ENCODE data around the gene EIF4G3. TPM values are rescaled to one million over a fixed set of nuclear protein-coding genes. Genes with fewer than 3 reads are reported as not detected.

The EIF4G3 gene
- total and polyA plus RNA-seq, 9 of the 15 experiments (the other 6 are each of a cell fraction or from before 2014, with no cell fraction given), result 6.7 to 40.5 (median 32.1) TPM

GRCh38 chr1:21176586-21177555 is at the start of gene EIF4G3 (continued):
- no peak for TF ChIP-seq AFF1 (IDR thresholded peaks at IDR 0.05; ENCODE audit: low read depth in 1 of 2, partially characterized antibody in 2 of 2)
- TF ChIP-seq JUND (IDR thresholded peaks at IDR 0.05; ENCODE audit: borderline replicate concordance, low read depth, low read length), result peak; percentile 8; the same call in 1 of the 2 replicates
- no peak; the same call in 2 of the 3 replicates for TF ChIP-seq JUND (tag; IDR thresholded peaks at IDR 0.05; ENCODE audit: borderline replicate concordance, low read depth, low read length)
- no peak for TF ChIP-seq SNRNP70 (optimal IDR thresholded peaks at IDR 0.05; ENCODE audit: low read depth, low read length)
- TF ChIP-seq ILF3 (IDR thresholded peaks at IDR 0.05; ENCODE audit: borderline replicate concordance), result 0 out of 2 replicates have a peak, but pooled peaks have one; percentile 32
- TF ChIP-seq CBX8 (IDR thresholded peaks at IDR 0.05; ENCODE audit: borderline replicate concordance, extremely low read depth, low read depth, low read length, poor library complexity, severe bottlenecking), result no peak
- no peak for TF ChIP-seq ZNF24 (IDR thresholded peaks at IDR 0.05)
- no peak for TF ChIP-seq ZNF184 (CRISPR knock-in tag; IDR thresholded peaks at IDR 0.05)
- TF ChIP-seq THAP12 (CRISPR knock-in tag; IDR thresholded peaks at IDR 0.05), result peak; percentile 55; the same call in 1 of the 2 replicates
- peak; percentile 100 for TF ChIP-seq DEAF1 (CRISPR knock-in tag; IDR thresholded peaks at IDR 0.05)
- no peak for TF ChIP-seq SAFB2 (IDR thresholded peaks at IDR 0.05; ENCODE audit: borderline replicate concordance, low read depth, low read length, severe bottlenecking)
- no peak for TF ChIP-seq ZEB2 (IDR thresholded peaks at IDR 0.05)
- no peak for TF ChIP-seq ZNF589 (CRISPR knock-in tag; IDR thresholded peaks at IDR 0.05; ENCODE audit: low read depth)
- peak; percentile 65; the same call in 1 of the 2 replicates for TF ChIP-seq HIVEP1 (CRISPR knock-in tag; IDR thresholded peaks at IDR 0.05)
- peak; percentile 93 for TF ChIP-seq HDAC2 (IDR thresholded peaks at IDR 0.05)
- no peak for TF ChIP-seq ZNF699 (CRISPR knock-in tag; IDR thresholded peaks at IDR 0.05; ENCODE audit: insufficient replicate concordance)
- TF ChIP-seq KLF10 (CRISPR knock-in tag; IDR thresholded peaks at IDR 0.05), result no peak
- TF ChIP-seq NFRKB (IDR thresholded peaks at IDR 0.05; ENCODE audit: low read depth), result peak; percentile 81

All from K562 (cell line).